Sciatic nerve (tissue), 2 donors: ENCODE data around the gene STPG2. TPM values are rescaled to one million over a fixed set of nuclear protein-coding genes. Genes with fewer than 3 reads are reported as not detected.
"Not testable (repeated sequence)": the region's sequence is repeated elsewhere in the genome, so short reads cannot be mapped to it uniquely, and the experiment has no call there.

Source experiments
- ATAC-seq: fragments of 200-7000 bp; cut with Tn5 transposase; one replicate; pipeline ENCODE4 v1.9.1; 2020; ENCODE audit warnings: mild to moderate bottlenecking, moderate library complexity
- DNase-seq: peaks from one replicate; pipeline ENCODE4 v3.0.0-alpha.2; 2020; ENCODE audit warnings: low spot score
- intact Hi-C: fragments of 100-400 bp; cut with DNase I; formaldehyde crosslinking; loops from one replicate; pipeline ENCODE4 v1.14.2; 2022
- total RNA-seq: library from RNA; stranded (reverse); fragmentation: NEBNext Ultra II Directional; extraction: Animal tissue kit (Norgen Biotek cat#: 25700); gene quantifications from one replicate; pipeline ENCODE4 v1.2.1, GENCODE V29; 2021
- donor health status: DM: no; HTN: no; CAD: no.
- donor health status: DM: no; HTN: no; CAD: no.

Gene STPG2
- total RNA-seq, 1 donor from 2014 or later, result 1.5 TPM

GRCh38 chr4:97984545-97985131 lies 158.6 kb downstream of the STPG2 start:
- no peak for DNase-seq
- intact Hi-C loops, result no loop called here
- ATAC-seq, result no peak

GRCh38 chr4:97978791-97979488 lies 164.3 kb downstream of the STPG2 start:
- DNase-seq, result no peak
- intact Hi-C loops, result no loop called here
- no peak for ATAC-seq

DNA sequence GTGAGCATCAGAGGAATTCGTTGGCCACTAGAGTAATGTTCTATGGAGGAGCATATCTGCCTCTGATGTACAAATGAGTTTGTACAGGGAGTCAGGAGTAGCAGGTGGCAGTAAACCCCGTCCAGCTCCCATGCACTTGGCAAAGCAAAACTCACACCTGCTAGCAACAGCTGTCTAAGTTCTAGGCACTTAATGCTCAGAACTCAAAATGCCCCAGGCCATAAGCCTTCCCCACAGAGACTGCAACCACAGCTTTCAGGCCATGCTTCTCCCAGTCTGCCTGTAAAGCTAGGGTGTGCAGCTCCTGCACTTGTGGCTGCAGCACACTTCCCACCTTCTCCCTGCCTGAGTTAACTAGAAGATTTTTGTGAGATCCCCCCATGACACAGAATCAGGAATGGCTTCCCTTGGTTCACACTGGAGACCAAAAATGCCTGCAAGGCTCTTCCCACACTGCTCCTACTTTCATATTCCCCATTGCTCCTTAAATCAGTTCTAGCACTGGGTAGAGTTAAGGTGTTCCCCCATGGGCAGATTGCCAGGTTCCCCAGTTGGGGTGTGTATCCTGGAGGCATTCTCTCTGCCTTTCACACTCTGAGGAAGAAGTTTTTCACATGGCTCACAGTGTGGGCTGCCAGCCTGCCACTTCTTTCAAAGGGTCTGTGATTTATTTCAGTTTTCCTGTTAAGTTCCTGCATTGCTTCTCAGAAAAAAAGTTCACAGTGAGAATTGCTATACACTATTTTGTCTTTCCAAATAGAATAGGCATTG lies 189.9 kb downstream of the STPG2 start:
- DNase-seq (no peak), ATAC-seq (no peak)

DNA sequence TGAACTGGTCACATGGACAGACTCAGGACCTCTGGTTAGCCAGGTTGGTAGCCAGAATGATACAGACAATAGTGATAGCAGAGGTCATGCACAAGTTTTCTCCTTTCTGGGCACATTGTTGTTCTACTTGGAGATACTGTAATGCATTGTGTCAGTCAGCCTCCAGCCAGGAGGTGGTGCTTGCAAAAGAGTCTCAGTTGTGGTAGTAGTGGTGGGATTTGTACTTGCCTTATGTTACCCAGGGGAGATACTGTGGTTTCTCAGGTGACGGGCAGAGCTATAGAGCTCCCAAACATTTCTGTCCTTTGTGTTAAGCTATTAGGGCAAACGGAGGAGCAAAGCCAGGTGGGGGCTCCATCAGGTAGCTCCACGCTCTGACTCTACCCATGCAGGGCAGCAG lies 190.5 kb downstream of the STPG2 start:
- DNase-seq, result no peak
- ATAC-seq, result no peak
- intact Hi-C loops, result no loop called here

More for the DNA sequence above, 189.9 kb downstream of the STPG2 start:
- intact Hi-C loops, result no loop called here

- DNase-seq, result no peak
- no peak for ATAC-seq
- intact Hi-C loops, result no loop called here
These were observed 192.4 kb downstream of the STPG2 start for GRCh38 chr4:97950836-97951235.

DNA sequence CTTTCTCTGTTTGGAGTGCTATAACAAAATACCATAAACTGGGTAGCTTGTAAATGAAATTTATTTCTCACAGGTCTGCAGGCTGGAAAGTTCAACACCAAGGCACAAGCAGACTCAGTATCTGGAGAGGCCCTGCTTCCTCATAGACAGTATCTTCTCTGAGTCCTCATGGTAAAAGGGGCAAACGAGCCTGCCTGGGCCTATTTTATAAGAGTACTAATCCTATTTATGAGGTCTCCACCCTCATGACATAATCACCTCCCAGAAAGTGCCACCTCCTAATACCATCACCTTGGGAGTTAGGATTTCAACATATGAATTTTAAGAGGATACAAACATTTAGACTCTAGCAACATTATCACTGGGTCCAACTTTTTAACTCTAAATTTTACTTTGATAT lies 200.3 kb downstream of the STPG2 start:
- DNase-seq (no peak), ATAC-seq (no peak)
- intact Hi-C loops, result no loop called here

- DNase-seq (no peak), ATAC-seq (no peak)
- intact Hi-C loops, result no loop called here
These were observed 201.1 kb downstream of the STPG2 start for GRCh38 chr4:97942137-97942536.

DNA sequence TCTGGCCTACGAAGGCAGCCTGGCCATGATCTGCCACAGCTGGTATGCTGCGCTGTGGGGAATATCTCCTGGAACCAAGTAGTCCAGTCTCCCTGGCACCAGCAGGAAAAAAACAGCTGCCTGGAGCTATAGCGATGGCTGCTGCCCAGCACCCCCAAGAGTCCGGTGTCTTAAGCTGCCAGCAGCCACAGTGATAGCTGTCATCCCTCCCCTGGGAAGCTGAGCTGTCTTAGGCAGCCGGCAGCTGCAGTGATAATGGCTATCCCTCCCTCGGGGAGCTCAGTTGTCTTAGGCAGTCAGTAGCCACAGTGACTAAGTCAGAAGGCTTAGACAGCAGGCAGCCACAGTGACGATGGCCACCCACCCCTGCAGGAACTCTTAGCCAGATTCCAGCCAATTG lies 205.1 kb downstream of the STPG2 start:
- ATAC-seq (no peak), DNase-seq (no peak)
- intact Hi-C loops, result no loop called here

DNA sequence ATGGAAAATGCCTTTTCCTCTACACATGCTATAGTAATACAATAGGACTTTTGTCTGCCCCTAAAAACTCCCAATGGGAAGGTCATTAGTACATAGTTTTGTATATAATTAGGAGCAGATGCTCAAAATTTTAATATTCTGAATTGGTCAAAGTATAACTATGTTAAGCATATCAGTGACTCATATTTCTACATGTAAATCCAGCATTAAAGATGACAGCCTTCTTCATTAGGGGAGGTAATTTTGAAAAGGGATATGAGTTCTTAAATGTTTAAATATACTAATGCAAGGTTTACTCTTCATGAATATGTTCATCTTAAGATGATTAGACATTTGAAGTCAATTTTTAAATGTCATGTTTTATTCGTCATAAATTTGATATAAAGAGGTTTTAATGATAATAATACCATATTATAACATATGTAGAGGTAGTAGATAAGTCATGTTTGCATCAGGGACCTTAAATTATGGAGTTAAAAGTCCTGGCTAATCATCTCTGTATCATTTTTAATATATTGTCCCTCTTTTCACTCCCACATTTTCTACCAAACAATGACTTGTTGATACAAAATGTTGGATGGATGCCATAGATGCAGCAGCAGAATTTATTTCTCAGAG lies 218.8 kb downstream of the STPG2 start:
- intact Hi-C loops, result no loop called here
- ATAC-seq (no peak), DNase-seq (no peak)

GRCh38 chr4:97923096-97923495 lies 220.2 kb downstream of the STPG2 start:
- DNase-seq (no peak), ATAC-seq (no peak)
- intact Hi-C loops, result no loop called here

DNA sequence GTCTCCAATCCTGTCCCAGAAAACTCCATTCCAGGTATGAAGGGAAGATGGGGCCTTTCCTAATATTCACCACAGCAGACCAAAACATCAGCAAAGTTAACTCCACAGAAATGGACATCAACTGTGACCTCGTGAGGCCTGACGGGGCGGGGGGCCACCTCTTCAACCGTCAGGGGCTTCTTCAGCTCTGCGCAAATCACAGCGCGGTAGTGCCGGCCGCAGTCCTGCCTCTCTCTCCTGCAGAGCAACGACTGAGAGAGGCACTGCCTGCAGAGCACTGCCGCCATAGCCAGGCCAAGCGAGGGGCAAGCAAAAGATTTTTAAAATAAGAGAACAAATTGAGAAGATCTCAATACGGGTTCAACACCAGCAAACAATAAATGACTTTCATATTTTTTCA lies 226.2 kb downstream of the STPG2 start:
- intact Hi-C loops, result no loop called here
- DNase-seq (no peak), ATAC-seq (no peak)

GRCh38 chr4:97912156-97912555 lies 231.1 kb downstream of the STPG2 start:
- DNase-seq (no peak), ATAC-seq (no peak)

DNA sequence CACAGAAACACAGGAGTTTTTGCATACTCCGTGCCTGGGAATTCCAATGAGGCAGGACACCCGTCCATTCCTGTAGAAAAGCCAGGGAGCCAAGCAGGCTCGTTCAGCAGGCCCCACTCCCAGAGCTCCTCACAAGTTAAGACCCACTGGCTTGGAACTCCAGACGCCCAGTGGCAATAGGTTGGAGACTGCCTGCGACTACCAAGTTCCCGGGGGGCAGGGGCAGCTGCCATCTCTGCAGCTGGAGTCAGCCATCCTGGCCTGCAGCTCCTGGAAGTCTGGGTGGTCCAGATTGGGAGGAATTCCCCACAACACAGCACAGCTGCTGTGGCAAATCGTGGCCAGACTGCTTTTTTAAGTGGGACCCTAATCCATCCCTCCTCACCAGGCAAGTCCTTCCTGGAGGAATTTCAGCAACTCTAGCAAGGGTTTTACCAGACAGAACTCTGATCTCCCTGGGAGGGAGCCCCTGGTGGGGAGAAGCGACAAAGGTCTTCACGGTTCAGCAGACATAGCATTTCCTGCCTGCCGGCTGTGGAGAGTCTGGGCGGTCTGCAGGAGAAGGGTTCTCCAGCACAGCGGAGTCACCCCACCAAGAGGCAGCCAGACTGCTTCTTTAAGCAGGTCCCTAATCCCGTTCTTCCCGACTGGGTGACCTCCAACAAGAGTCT lies 231.9 kb downstream of the STPG2 start:
- ATAC-seq (no peak), DNase-seq (no peak)
- intact Hi-C loops, result no loop called here

More at GRCh38 chr4:97912156-97912555, 231.1 kb downstream of the STPG2 start:
- intact Hi-C loops, result no loop called here

GRCh38 chr4:97910005-97910404 lies 233.3 kb downstream of the STPG2 start:
- DNase-seq (no peak), ATAC-seq (no peak)
- intact Hi-C loops, result no loop called here

DNA sequence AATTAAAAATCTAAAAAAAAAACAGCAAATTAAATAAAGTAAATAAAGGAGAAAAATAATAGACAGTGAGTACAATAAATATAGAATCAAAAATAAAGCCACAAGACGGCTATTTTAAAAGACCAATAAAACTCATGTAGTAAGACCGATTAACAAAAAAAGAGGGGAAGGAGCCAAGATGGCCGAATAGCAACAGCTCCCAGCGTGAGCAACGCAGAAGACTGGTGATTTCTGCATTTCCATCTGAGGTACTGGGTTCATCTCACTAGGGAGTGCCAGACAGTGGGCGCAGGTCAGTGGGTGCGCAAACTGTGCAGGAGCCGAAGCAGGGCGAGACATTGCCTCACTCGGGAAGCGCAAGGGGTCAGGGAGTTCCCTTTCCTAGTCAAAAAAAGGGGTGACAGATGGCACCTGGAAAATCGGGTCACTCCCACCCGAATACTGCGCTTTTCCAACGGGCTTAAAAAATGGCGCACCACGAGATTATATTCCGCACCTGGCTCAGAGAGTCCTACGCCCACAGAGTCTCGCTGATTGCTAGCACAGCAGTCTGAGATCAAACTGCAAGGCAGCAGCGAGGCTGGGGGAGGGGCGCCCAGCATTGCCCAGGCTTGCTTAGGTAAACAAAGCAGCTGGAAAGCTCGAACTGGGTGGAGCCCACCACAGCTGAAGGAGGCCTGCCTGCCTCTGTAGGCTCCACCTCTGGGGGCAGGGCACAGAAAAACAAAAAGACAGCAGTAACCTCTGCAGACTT lies 239.7 kb downstream of the STPG2 start:
- DNase-seq, ATAC-seq, intact Hi-C loops: not testable (repeated sequence)

GRCh38 chr4:97900229-97900628 lies 243.0 kb downstream of the STPG2 start:
- DNase-seq, result no peak
- intact Hi-C loops, result no loop called here
- no peak for ATAC-seq

DNA sequence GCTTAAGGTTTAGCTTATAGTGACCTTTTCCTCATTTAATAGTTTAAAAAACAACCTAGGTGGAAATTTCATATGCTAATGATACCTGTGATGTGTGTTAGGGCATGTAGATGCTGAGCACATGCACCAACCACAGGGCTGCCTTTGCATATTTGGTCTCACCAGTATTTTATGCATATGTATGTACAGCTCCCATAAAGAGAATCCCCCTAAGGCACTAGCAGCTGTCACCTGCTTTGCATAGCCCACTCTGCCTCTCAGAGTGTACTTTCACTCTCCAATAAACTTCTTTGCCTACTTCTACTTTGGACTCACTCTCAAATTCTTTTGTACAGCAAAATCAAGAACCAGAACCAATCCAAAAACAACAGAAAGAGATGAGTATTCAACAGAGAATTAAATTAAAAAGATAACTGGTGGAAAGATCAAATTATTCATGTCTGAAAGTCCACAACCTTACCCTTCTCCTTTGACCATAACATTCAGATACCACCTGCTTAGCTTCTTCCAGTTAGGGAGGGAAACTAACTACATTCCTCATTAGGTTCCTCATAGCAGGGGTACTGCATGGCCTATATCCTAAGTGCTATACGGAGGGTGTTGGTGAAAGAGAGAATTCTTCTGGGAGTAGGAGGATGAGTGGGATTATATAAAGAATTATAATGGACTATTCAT lies 250.5 kb downstream of the STPG2 start:
- intact Hi-C loops, result no loop called here
- no peak for DNase-seq
- ATAC-seq, result no peak

DNA sequence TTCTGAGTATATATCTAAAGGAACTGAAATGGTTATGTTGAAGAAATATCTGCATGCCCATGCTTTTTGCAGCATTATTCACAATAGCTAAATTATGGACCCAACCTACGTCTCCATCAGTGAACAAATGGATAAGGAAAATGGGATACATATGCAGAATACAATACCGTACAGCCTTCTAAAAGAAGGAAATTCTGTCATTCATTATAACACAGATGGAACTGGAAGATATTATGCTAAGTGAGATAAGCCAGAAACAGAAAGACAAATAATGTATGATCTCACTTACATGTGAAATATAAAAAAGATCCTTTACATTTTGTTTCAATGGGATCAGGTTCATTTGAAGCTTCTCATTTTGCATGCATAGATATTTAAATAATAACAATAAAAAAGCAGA lies 263.3 kb downstream of the STPG2 start:
- DNase-seq (no peak), ATAC-seq (no peak)
- intact Hi-C loops, result no loop called here
